DMS153 treated with DMSO at 0.1 percent for 48 hours (cell line): ENCODE measurements around the gene SLC9A3.

ENCODE experiments used
- DNase-seq: peaks from one replicate; lab custom pipeline; 2025; ENCODE audit not compliant: unreplicated experiment; lab: John Stamatoyannopoulos, UW

SLC9A3 gene

GRCh38 chr5:446883-447263 is 77.4 kb downstream of the SLC9A3 start:
- peak; percentile 70 for DNase-seq

GRCh38 chr5:446066-446882 is 78.0 kb downstream of the SLC9A3 start:
- DNase-seq, result no peak

- DNase-seq, result no peak
These were observed 78.7 kb downstream of the SLC9A3 start for GRCh38 chr5:445591-445990.

GRCh38 chr5:444226-444625 is 80.0 kb downstream of the SLC9A3 start:
- DNase-seq, result no peak

GRCh38 chr5:443239-444151 is 80.8 kb downstream of the SLC9A3 start:
- DNase-seq, result no peak

GRCh38 chr5:442335-443238 is 81.7 kb downstream of the SLC9A3 start, which contains the start of gene EXOC3:
Gene EXOC3 (plus strand): TSS chr5:443176. CDS start chr5:446206, 3,030 bp downstream.
- peak; percentile 57 for DNase-seq

GRCh38 chr5:441996-442334 is 82.3 kb downstream of the SLC9A3 start:
- no peak for DNase-seq

GRCh38 chr5:440401-441201 is 83.6 kb downstream of the SLC9A3 start:
- no peak for DNase-seq

GRCh38 chr5:439636-440035 is 84.6 kb downstream of the SLC9A3 start:
- no peak for DNase-seq

GRCh38 chr5:439181-439580 is 85.1 kb downstream of the SLC9A3 start:
- no peak for DNase-seq

GRCh38 chr5:438481-438981 is 85.7 kb downstream of the SLC9A3 start:
- DNase-seq, result no peak

- no peak for DNase-seq
These were observed 86.9 kb downstream of the SLC9A3 start for GRCh38 chr5:437281-437771.

GRCh38 chr5:436641-436975 is 87.6 kb downstream of the SLC9A3 start:
- no peak for DNase-seq

GRCh38 chr5:435961-436640 is 88.1 kb downstream of the SLC9A3 start:
- peak; percentile 28 for DNase-seq

GRCh38 chr5:435156-435790 is 89.0 kb downstream of the SLC9A3 start:
- no peak for DNase-seq

- DNase-seq, result no peak
These were observed 89.7 kb downstream of the SLC9A3 start for GRCh38 chr5:434443-435146.

- no peak for DNase-seq
These were observed 90.4 kb downstream of the SLC9A3 start for GRCh38 chr5:433836-434235.
